Measurements from ENCODE around the gene MTOR. TPM values are rescaled to one million over a fixed set of nuclear protein-coding genes. Genes with fewer than 3 reads are reported as not detected.
A peak's percentile ranks its signal among the peaks of the same experiment; 100 is the strongest.

MTOR gene
- total RNA-seq, 1 experiment from 2014 or later: 36.4 TPM

- DNase-seq: peak; percentile 96
- Histone ChIP-seq H3K4me3 (ENCODE audit: low read length) (peak within 1 kb of the TSS; percentile 97), H3K27ac (ENCODE audit: low read length) (peak within 1 kb of the TSS; percentile 73), H3K4me1 (ENCODE audit: low read length) (peaks cover 30% of the 10 kb centered on the region), H3K36me3 (ENCODE audit: insufficient read depth, low read length) (peaks cover 27% of the 10 kb centered on the region; the same call in 1 of the 2 replicates), H3K9ac (ENCODE audit: low read length) (peak within 1 kb of the TSS; percentile 94), H2AFZ (ENCODE audit: low read length) (peak within 1 kb of the TSS; percentile 59; the same call in 1 of the 2 replicates), H3K27me3 (ENCODE audit: low read length) (no peaks in the 10 kb centered on the region), H3K9me2 (replicated peaks; ENCODE audit: insufficient read depth, low read length) (no peaks in the 10 kb centered on the region), H3K4me2 (ENCODE audit: low read depth, low read length, poor library complexity, severe bottlenecking) (peak within 1 kb of the TSS; percentile 97), H4K20me1 (ENCODE audit: insufficient read depth, low read depth, low read length) (peaks cover 15% of the 10 kb centered on the region; the same call in 1 of the 2 replicates), H3K79me2 (ENCODE audit: low read length) (peaks cover 31% of the 10 kb centered on the region), H3K9me3 (ENCODE audit: low read length) (no peaks in the 10 kb centered on the region)
These were observed 202.2 kb downstream of the MTOR start, which contains the start of gene SRM for GRCh38 chr1:11059968-11060830. SRM (minus strand) TSS chr1:11060018; CDS start chr1:11059943, 75 bp downstream.

GRCh38 chr1:11059155-11059967, 203.0 kb downstream of the MTOR start:
- peaks cover 31% of the 10 kb centered on the region for H3K4me1 ChIP-seq (ENCODE audit: low read length)
- H3K27ac ChIP-seq (ENCODE audit: low read length): peak overlapping the region; percentile 46; the same call in 1 of the 2 replicates

GRCh38 chr1:11058595-11059154, 203.7 kb downstream of the MTOR start:
- H3K79me2 ChIP-seq (ENCODE audit: low read length): peaks cover 31% of the 10 kb centered on the region

More at GRCh38 chr1:11059155-11059967, 203.0 kb downstream of the MTOR start:
- H3K27me3 ChIP-seq (ENCODE audit: low read length): no peaks in the 10 kb centered on the region
- peak overlapping the region; percentile 97 for H3K4me2 ChIP-seq (ENCODE audit: low read depth, low read length, poor library complexity, severe bottlenecking)
- DNase-seq: peak; percentile 56
- H4K20me1 ChIP-seq (ENCODE audit: insufficient read depth, low read depth, low read length): peaks cover 18% of the 10 kb centered on the region; the same call in 1 of the 2 replicates
- H3K4me3 ChIP-seq (ENCODE audit: low read length): peak overlapping the region; percentile 97
- H3K9me2 ChIP-seq (replicated peaks; ENCODE audit: insufficient read depth, low read length): no peaks in the 10 kb centered on the region
- H3K9me3 ChIP-seq (ENCODE audit: low read length): no peaks in the 10 kb centered on the region
- peak overlapping the region; percentile 94 for H3K9ac ChIP-seq (ENCODE audit: low read length)
- peaks cover 22% of the 10 kb centered on the region; the same call in 1 of the 2 replicates for H3K36me3 ChIP-seq (ENCODE audit: insufficient read depth, low read length)
- H3K79me2 ChIP-seq (ENCODE audit: low read length): peaks cover 31% of the 10 kb centered on the region
- H2AFZ ChIP-seq (ENCODE audit: low read length): no peak overlapping the region

GRCh38 chr1:11058026-11058425, 204.3 kb downstream of the MTOR start:
- Histone ChIP-seq H3K4me3 (ENCODE audit: low read length) (peak overlapping the region; percentile 97; the same call in 1 of the 2 replicates), H3K9ac (ENCODE audit: low read length) (no peak overlapping the region), H3K9me3 (ENCODE audit: low read length) (no peaks in the 10 kb centered on the region), H3K9me2 (replicated peaks; ENCODE audit: insufficient read depth, low read length) (no peaks in the 10 kb centered on the region), H3K36me3 (ENCODE audit: insufficient read depth, low read length) (peaks cover 22% of the 10 kb centered on the region; the same call in 1 of the 2 replicates), H3K27ac (ENCODE audit: low read length) (no peak overlapping the region), H3K27me3 (ENCODE audit: low read length) (no peaks in the 10 kb centered on the region), H3K4me1 (ENCODE audit: low read length) (peaks cover 43% of the 10 kb centered on the region), H3K4me2 (ENCODE audit: low read depth, low read length, poor library complexity, severe bottlenecking) (peak overlapping the region; percentile 23), H3K79me2 (ENCODE audit: low read length) (peaks cover 31% of the 10 kb centered on the region), H4K20me1 (ENCODE audit: insufficient read depth, low read depth, low read length) (peaks cover 23% of the 10 kb centered on the region; the same call in 1 of the 2 replicates), H2AFZ (ENCODE audit: low read length) (no peak overlapping the region)
- DNase-seq: no peak

More at GRCh38 chr1:11058595-11059154, 203.7 kb downstream of the MTOR start:
- Histone ChIP-seq H3K9me3 (ENCODE audit: low read length) (no peaks in the 10 kb centered on the region), H2AFZ (ENCODE audit: low read length) (no peak overlapping the region), H3K9me2 (replicated peaks; ENCODE audit: insufficient read depth, low read length) (no peaks in the 10 kb centered on the region), H3K27me3 (ENCODE audit: low read length) (no peaks in the 10 kb centered on the region), H3K4me1 (ENCODE audit: low read length) (peaks cover 37% of the 10 kb centered on the region), H3K27ac (ENCODE audit: low read length) (peak overlapping the region; percentile 46; the same call in 1 of the 2 replicates), H4K20me1 (ENCODE audit: insufficient read depth, low read depth, low read length) (peaks cover 23% of the 10 kb centered on the region; the same call in 1 of the 2 replicates), H3K36me3 (ENCODE audit: insufficient read depth, low read length) (peaks cover 22% of the 10 kb centered on the region; the same call in 1 of the 2 replicates), H3K4me2 (ENCODE audit: low read depth, low read length, poor library complexity, severe bottlenecking) (peak overlapping the region; percentile 97), H3K4me3 (ENCODE audit: low read length) (peak overlapping the region; percentile 97), H3K9ac (ENCODE audit: low read length) (peak overlapping the region; percentile 94)
- no peak for DNase-seq

GRCh38 chr1:11057477-11057876, 204.9 kb downstream of the MTOR start:
- Histone ChIP-seq H2AFZ (ENCODE audit: low read length) (no peak overlapping the region), H3K4me2 (ENCODE audit: low read depth, low read length, poor library complexity, severe bottlenecking) (peak overlapping the region; percentile 23), H3K27me3 (ENCODE audit: low read length) (no peaks in the 10 kb centered on the region), H3K27ac (ENCODE audit: low read length) (no peak overlapping the region), H3K36me3 (ENCODE audit: insufficient read depth, low read length) (peaks cover 22% of the 10 kb centered on the region; the same call in 1 of the 2 replicates), H3K9me2 (replicated peaks; ENCODE audit: insufficient read depth, low read length) (no peaks in the 10 kb centered on the region), H3K4me1 (ENCODE audit: low read length) (peaks cover 47% of the 10 kb centered on the region), H3K9me3 (ENCODE audit: low read length) (no peaks in the 10 kb centered on the region), H3K4me3 (ENCODE audit: low read length) (no peak overlapping the region), H3K79me2 (ENCODE audit: low read length) (peaks cover 31% of the 10 kb centered on the region), H3K9ac (ENCODE audit: low read length) (no peak overlapping the region), H4K20me1 (ENCODE audit: insufficient read depth, low read depth, low read length) (peaks cover 23% of the 10 kb centered on the region; the same call in 1 of the 2 replicates)
- DNase-seq: no peak

Small RNA genes lying within 50 kb of the gene (small RNA-seq; reads per million reads assigned to genes)
- gene RNU6-291P (not detected), gene RNU6-537P (not detected), gene RPL39P6 (not detected)

Other genes with a start within 250 kb of the MTOR start
- gene TARDBP, start 249.9 kb downstream of the MTOR start, total RNA-seq (2014; rRNA removed; shearing (Covaris generic); ENCODE audit: low replicate concordance): 63.8 and 98.8 TPM in 2 replicates
- gene MASP2, start 215.3 kb downstream of the MTOR start, total RNA-seq (2014; rRNA removed; shearing (Covaris generic); ENCODE audit: low replicate concordance): not detected in 2 replicates
- gene SRM, start 202.5 kb downstream of the MTOR start, total RNA-seq (2014; rRNA removed; shearing (Covaris generic); ENCODE audit: low replicate concordance): 50.3 and 54.0 TPM in 2 replicates
- gene EXOSC10, start 162.7 kb downstream of the MTOR start, total RNA-seq (2014; rRNA removed; shearing (Covaris generic); ENCODE audit: low replicate concordance): 47.8 and 72.0 TPM in 2 replicates
- gene ANGPTL7, start 73.2 kb downstream of the MTOR start, total RNA-seq (2014; rRNA removed; shearing (Covaris generic); ENCODE audit: low replicate concordance): not detected in 2 replicates
- gene UBIAD1, start 10.6 kb upstream of the MTOR start, total RNA-seq (2014; rRNA removed; shearing (Covaris generic); ENCODE audit: low replicate concordance): 10.4 and 12.2 TPM in 2 replicates
- 0.04 and 0.25 TPM in 2 replicates for gene DISP3, start 216.6 kb upstream of the MTOR start, total RNA-seq (2014; rRNA removed; shearing (Covaris generic); ENCODE audit: low replicate concordance)

Data from Karpas-422 (cell line).